GM06990 (cell line): ENCODE results near the gene LIPG.

Experiments
- DNase-seq: peaks from one replicate; pipeline ENCODE4 v3.0.0-alpha.2; 2011; ENCODE audit not compliant: insufficient read length; ENCODE audit errors: extremely low read depth
- H3K27me3 ChIP-seq: replicated peaks from 2 replicates; pipeline ENCODE4 v1.6.0; 2011; ENCODE audit warnings: low read length; ENCODE audit not compliant: control insufficient read depth, insufficient read depth
- H3K36me3 ChIP-seq: 2 replicates; pipeline ENCODE4 v1.5.1; 2011; ENCODE audit warnings: low read length; ENCODE audit not compliant: control insufficient read depth, insufficient read depth
- H3K4me3 ChIP-seq: replicated peaks from 2 replicates; pipeline ENCODE4 v1.5.1; 2011; ENCODE audit warnings: low read depth, mild to moderate bottlenecking, control low read depth, low read length
- CTCF ChIP-seq: IDR thresholded peaks from 2 replicates; pipeline ENCODE4 v1.5.1; 2011; ENCODE audit warnings: low read length, control low read depth, mild to moderate bottlenecking, inconsistent platforms; ENCODE audit not compliant: insufficient read depth, poor library complexity, severe bottlenecking

Gene LIPG

GRCh38 chr18:49537232-49537896 is 24.5 kb upstream of the LIPG start:
- Histone ChIP-seq H3K4me3 (no peak overlapping the region), H3K36me3 (no peaks in the 10 kb centered on the region), H3K27me3 (no peaks in the 10 kb centered on the region)
- no peak for TF ChIP-seq CTCF
- no peak for DNase-seq

- no peak for DNase-seq
- TF ChIP-seq CTCF: no peak
- no peak overlapping the region for H3K4me3 ChIP-seq
- H3K36me3 ChIP-seq: no peaks in the 10 kb centered on the region
- no peaks in the 10 kb centered on the region for H3K27me3 ChIP-seq
Observed at GRCh38 chr18:49544362-49544761, 17.5 kb upstream of the LIPG start.

GRCh38 chr18:49546278-49546677 is 15.6 kb upstream of the LIPG start:
- no peak for TF ChIP-seq CTCF
- Histone ChIP-seq H3K36me3 (no peaks in the 10 kb centered on the region), H3K4me3 (no peak overlapping the region), H3K27me3 (no peaks in the 10 kb centered on the region)
- no peak for DNase-seq

GRCh38 chr18:49546719-49547273 is 15.1 kb upstream of the LIPG start:
- no peak for DNase-seq
- Histone ChIP-seq H3K27me3 (no peaks in the 10 kb centered on the region), H3K36me3 (no peaks in the 10 kb centered on the region), H3K4me3 (no peak overlapping the region)
- TF ChIP-seq CTCF: no peak

- H3K4me3 ChIP-seq: no peak overlapping the region
- no peaks in the 10 kb centered on the region for H3K27me3 ChIP-seq
- TF ChIP-seq CTCF: no peak
- no peaks in the 10 kb centered on the region for H3K36me3 ChIP-seq
- no peak for DNase-seq
Observed at GRCh38 chr18:49547701-49548100, 14.2 kb upstream of the LIPG start.

GRCh38 chr18:49548229-49548636 is 13.6 kb upstream of the LIPG start:
- no peak for DNase-seq
- no peak overlapping the region for H3K4me3 ChIP-seq
- H3K27me3 ChIP-seq: no peaks in the 10 kb centered on the region
- TF ChIP-seq CTCF: no peak
- no peaks in the 10 kb centered on the region for H3K36me3 ChIP-seq
